Uterus (tissue), 4 donors: ENCODE results near the gene POMGNT2. TPM values are rescaled to one million over a fixed set of nuclear protein-coding genes. Genes with fewer than 3 reads are reported as not detected.
A peak's percentile ranks its signal among the peaks of the same experiment; 100 is the strongest.

Experiments
- DNase-seq, 2 donors: peaks; one replicate each; pipeline ENCODE4 v3.0.0-alpha.2; 2019 to 2020
- H3K27ac ChIP-seq, 2 donors: fragments of 200-600 bp; sonication (generic); 1 replicate in 1 of 2; 2 replicates in 1 of 2; pipeline ENCODE4 v1.5.1; 2016 to 2018
- H3K27me3 ChIP-seq, 2 donors: fragments of 200-600 bp; sonication (generic); one replicate each; pipeline ENCODE4 v1.5.1; 2018 to 2019; ENCODE audit warnings: control low read depth in 1 of 2
- H3K36me3 ChIP-seq, 2 donors: fragments of 200-600 bp; sonication (generic); one replicate each; pipeline ENCODE4 v1.5.1; 2019; ENCODE audit warnings: control low read depth in 1 of 2
- H3K4me1 ChIP-seq, 2 donors: fragments of 200-600 bp; sonication (generic); one replicate each; pipeline ENCODE4 v1.5.1; 2018 to 2019; ENCODE audit warnings: control low read depth in 1 of 2
- H3K4me3 ChIP-seq, 2 donors: fragments of 200-600 bp; sonication (generic); 1 replicate in 1 of 2; 2 replicates in 1 of 2; pipeline ENCODE4 v1.5.1; 2018 to 2019; ENCODE audit warnings: mild to moderate bottlenecking in 1 of 2
- H3K9me3 ChIP-seq, 2 donors: fragments of 200-600 bp; sonication (generic); one replicate each; pipeline ENCODE4 v1.5.1; 2019; ENCODE audit warnings: control low read depth in 1 of 2
- CTCF ChIP-seq, 4 experiments: fragments of 200-600 bp in 2 of 4; fragments of 450-650 bp in 2 of 4; sonication (generic) in 2 of 4; IDR thresholded peaks; one replicate each; pipeline ENCODE4 v1.5.1; 2016 to 2019; ENCODE audit warnings: antibody characterized with exemption in 4 of 4, mild to moderate bottlenecking in 2 of 4, moderate library complexity in 1 of 4
- POLR2A ChIP-seq, 2 donors: fragments of 450-650 bp; IDR thresholded peaks; one replicate each; pipeline ENCODE4 v1.6.1; 2016; ENCODE audit warnings: antibody characterized with exemption in 2 of 2, mild to moderate bottlenecking in 1 of 2, moderate library complexity in 1 of 2
- intact Hi-C: fragments of 100-400 bp; cut with DNase I; formaldehyde crosslinking; loops from one replicate; pipeline ENCODE4 v1.15.1; 2023; ENCODE audit warnings: low total_unique reads
- total RNA-seq, 4 donors: library from RNA; depleted of rRNA in 3 of 4; stranded (reverse); fragments of >200 nt in 3 of 4; gene quantifications; one replicate each; pipeline versions ENCODE4 v1.1.0 to v1.2.4, GENCODE V29; 2014 to 2023
- donor health status: DM: yes; HTN: yes; CAD: no.

Gene POMGNT2
- total RNA-seq, 4 donors from 2014 or later, result 17.6 to 103 (median 57.7) TPM

DNA sequence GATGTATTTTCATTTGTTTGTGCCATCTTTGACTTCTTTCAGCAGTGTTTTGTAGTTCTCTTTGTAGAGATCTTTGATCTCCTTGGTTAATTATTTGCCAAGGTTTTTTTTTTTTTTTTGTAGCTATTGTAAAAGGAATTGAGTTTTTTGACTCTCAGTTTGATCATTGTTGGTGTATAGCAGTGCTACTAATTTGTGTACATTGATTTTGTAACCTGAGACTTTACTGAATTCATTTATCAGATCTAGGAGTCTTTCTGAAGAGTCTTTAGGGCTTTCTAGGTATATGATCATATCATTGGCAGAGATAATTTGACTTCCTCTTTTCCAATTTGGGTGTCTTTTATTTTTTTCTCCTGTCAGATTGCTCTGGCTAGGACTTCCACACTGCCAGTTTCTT lies 42.2 kb upstream of the POMGNT2 start:
- no peaks in the 10 kb centered on the region for H3K27me3 ChIP-seq
- intact Hi-C loops, result no loop called here
- no peaks in the 10 kb centered on the region for H3K36me3 ChIP-seq
- H3K9me3 ChIP-seq, result no peaks in the 10 kb centered on the region
- H3K4me1 ChIP-seq, result no peaks in the 10 kb centered on the region
- H3K4me3 ChIP-seq, result no peak overlapping the region
- TF ChIP-seq POLR2A (IDR thresholded peaks at IDR 0.05), result no peak
- no peak for DNase-seq
- no peak overlapping the region for H3K27ac ChIP-seq

GRCh38 chr3:43146599-43146998 lies 40.7 kb upstream of the POMGNT2 start:
- Histone ChIP-seq H3K9me3 (no peaks in the 10 kb centered on the region), H3K27ac (no peak overlapping the region), H3K4me3 (no peak overlapping the region), H3K36me3 (no peaks in the 10 kb centered on the region), H3K27me3 (no peaks in the 10 kb centered on the region), H3K4me1 (no peaks in the 10 kb centered on the region)
- DNase-seq, result no peak
- TF ChIP-seq CTCF (IDR thresholded peaks at IDR 0.05), result no peak
- no peak for TF ChIP-seq POLR2A (IDR thresholded peaks at IDR 0.05)
- intact Hi-C loops, result no loop called here

- Histone ChIP-seq H3K9me3 (no peaks in the 10 kb centered on the region), H3K27me3 (no peaks in the 10 kb centered on the region), H3K4me3 (no peak overlapping the region), H3K4me1 (no peaks in the 10 kb centered on the region), H3K36me3 (no peaks in the 10 kb centered on the region), H3K27ac (no peak overlapping the region)
- DNase-seq, result peak in 1 of 2 donors; percentile 23
- intact Hi-C loops, result no loop called here
- TF ChIP-seq CTCF (IDR thresholded peaks at IDR 0.05) (no peak), POLR2A (IDR thresholded peaks at IDR 0.05) (no peak)
Measured at GRCh38 chr3:43144761-43145490, 39.0 kb upstream of the POMGNT2 start.

- intact Hi-C loops, result no loop called here
- H3K9me3 ChIP-seq, result no peaks in the 10 kb centered on the region
- TF ChIP-seq POLR2A (IDR thresholded peaks at IDR 0.05), result no peak
- no peak for TF ChIP-seq CTCF (IDR thresholded peaks at IDR 0.05)
Measured at GRCh38 chr3:43142472-43142871, 36.6 kb upstream of the POMGNT2 start.

GRCh38 chr3:43138488-43139231 lies 32.8 kb upstream of the POMGNT2 start:
- TF ChIP-seq CTCF (IDR thresholded peaks at IDR 0.05), result no peak
- TF ChIP-seq POLR2A (IDR thresholded peaks at IDR 0.05), result no peak
- intact Hi-C loops, result no loop called here

More at GRCh38 chr3:43142472-43142871, 36.6 kb upstream of the POMGNT2 start:
- Histone ChIP-seq H3K27me3 (no peaks in the 10 kb centered on the region), H3K36me3 (no peaks in the 10 kb centered on the region), H3K27ac (no peak overlapping the region), H3K4me3 (no peak overlapping the region), H3K4me1 (no peaks in the 10 kb centered on the region)
- no peak for DNase-seq

More at GRCh38 chr3:43138488-43139231, 32.8 kb upstream of the POMGNT2 start:
- no peaks in the 10 kb centered on the region for H3K27me3 ChIP-seq
- no peaks in the 10 kb centered on the region for H3K4me1 ChIP-seq
- no peak overlapping the region for H3K4me3 ChIP-seq
- DNase-seq, result no peak
- no peaks in the 10 kb centered on the region for H3K36me3 ChIP-seq
- H3K9me3 ChIP-seq, result no peaks in the 10 kb centered on the region
- no peak overlapping the region for H3K27ac ChIP-seq
